PC-3 (cell line): ENCODE measurements around the gene RGS9BP. TPM values are rescaled to one million over a fixed set of nuclear protein-coding genes. Genes with fewer than 3 reads are reported as not detected.
A peak's percentile ranks its signal among the peaks of the same experiment; 100 is the strongest.

ENCODE experiments used
- ATAC-seq: fragments of 200-7000 bp; cut with Tn5 transposase; 2 replicates; pipeline ENCODE4 v1.9.1; 2020; ENCODE audit warnings: mild to moderate bottlenecking, moderate library complexity
- Bru-seq: library from RNA; stranded (reverse); fragments of 400-500 nt; gene quantifications from one replicate; lab custom pipeline; 2021; lab: Mats Ljungman, UMichigan
- BruChase-seq, 2 experiments: library from RNA; stranded (reverse); fragments of 400-500 nt; gene quantifications; one replicate each; lab custom pipeline; 2021; lab: Mats Ljungman, UMichigan
- BruUV-seq: library from RNA; stranded (reverse); fragments of 400-500 nt; replicated peaks from 2 replicates; lab custom pipeline; 2021; lab: Mats Ljungman, UMichigan
- CTCF ChIA-PET: fragments of 300-600 bp; sonication (Branson Sonifier 250); formaldehyde crosslinking; loops from one replicate; lab custom pipeline; 2022; ENCODE audit warnings: antibody characterized with exemption; lab: Charles Lee
- POLR2A ChIA-PET: fragments of 300-600 bp; sonication (Branson Sonifier 250); formaldehyde crosslinking; loops from one replicate; lab custom pipeline; 2022; ENCODE audit warnings: antibody characterized with exemption; ENCODE audit not compliant: unreplicated experiment; lab: Charles Lee
- DNase-seq: peaks from one replicate; pipeline ENCODE4 v3.0.0-alpha.2; 2015
- H2AFZ ChIP-seq: fragments of 300-600 bp; sonication (generic); 2 replicates; pipeline ENCODE4 v1.6.0; 2016; ENCODE audit warnings: antibody characterized with exemption, low read length
- H3F3A ChIP-seq: fragments of 300-600 bp; sonication (generic); one replicate; pipeline ENCODE4 v1.6.0; 2017; ENCODE audit warnings: antibody characterized with exemption, low read length, control low read depth, mild to moderate bottlenecking; ENCODE audit not compliant: unreplicated experiment
- H3K27ac ChIP-seq: fragments of 300-600 bp; sonication (generic); 2 replicates; pipeline ENCODE4 v1.5.1; 2016; ENCODE audit warnings: mild to moderate bottlenecking, low read length
- H3K27me3 ChIP-seq: fragments of 300-600 bp; sonication (generic); 2 replicates; pipeline ENCODE4 v1.6.1; 2016; ENCODE audit warnings: low read length, mixed read lengths
- H3K36me3 ChIP-seq: fragments of 300-600 bp; sonication (generic); 2 replicates; pipeline ENCODE4 v1.6.1; 2016; ENCODE audit warnings: low read depth, mixed run types, low read length, mixed read lengths
- H3K4me1 ChIP-seq: fragments of 300-600 bp; sonication (generic); 2 replicates; pipeline ENCODE4 v1.5.1; 2016; ENCODE audit warnings: low read length; ENCODE audit not compliant: insufficient read depth
- H3K4me2 ChIP-seq: fragments of 300-600 bp; sonication (generic); 2 replicates; pipeline ENCODE4 v1.6.0; 2016; ENCODE audit warnings: low read length
- H3K4me3 ChIP-seq: fragments of 300-600 bp; sonication (generic); 2 replicates; pipeline ENCODE4 v1.5.1; 2016; ENCODE audit warnings: mild to moderate bottlenecking, low read length, mixed read lengths
- H3K79me2 ChIP-seq: fragments of 300-600 bp; sonication (generic); 2 replicates; pipeline ENCODE4 v1.6.1; 2017; ENCODE audit warnings: low read length, mixed read lengths
- H3K9ac ChIP-seq: fragments of 300-600 bp; sonication (generic); 2 replicates; pipeline ENCODE4 v1.6.0; 2016; ENCODE audit warnings: mild to moderate bottlenecking, low read length
- H3K9me2 ChIP-seq: fragments of 300-600 bp; sonication (generic); replicated peaks from 2 replicates; pipeline ENCODE4 v1.6.1; 2016; ENCODE audit warnings: mixed run types, low read length, mixed read lengths
- H3K9me3 ChIP-seq: fragments of 300-600 bp; sonication (generic); 2 replicates; pipeline ENCODE4 v1.6.1; 2016; ENCODE audit warnings: low read length, mixed read lengths
- H4K20me1 ChIP-seq: fragments of 300-600 bp; sonication (generic); 2 replicates; pipeline ENCODE4 v1.6.1; 2016; ENCODE audit warnings: low read length, mixed read lengths
- EZH2 ChIP-seq: fragments of 300-600 bp; sonication (generic); IDR thresholded peaks from one replicate; pipeline ENCODE4 v1.6.1; 2017; ENCODE audit warnings: antibody characterized with exemption, mild to moderate bottlenecking, low read length; ENCODE audit not compliant: unreplicated experiment
- EZH2phosphoT487 ChIP-seq: fragments of 300-600 bp; sonication (generic); IDR thresholded peaks from 2 replicates; pipeline ENCODE4 v1.6.1; 2018; ENCODE audit warnings: mild to moderate bottlenecking, antibody characterized with exemption, low read length, borderline replicate concordance
- intact Hi-C: fragments of 100-400 bp; cut with micrococcal nuclease; formaldehyde crosslinking; loops from 2 replicates; pipeline ENCODE4 v1.9.0; 2023
- long read RNA-seq: library from polyadenylated mRNA; unstranded; transcript quantifications from one replicate; pipeline ENCODE4 v2.0.0, GENCODE V29; 2021; ENCODE audit not compliant: unreplicated experiment
- total RNA-seq: library from RNA; depleted of rRNA; stranded (reverse); fragments of >200 nt; gene quantifications from 2 replicates; pipeline ENCODE4 v1.2.3, GENCODE V29; 2014; rRNA removed
- TF ChIP-seq, protein P1 (sequence below): fragments of 300-600 bp; sonication (generic); conservative IDR thresholded peaks from 2 replicates; pipeline ENCODE4 v1.5.1; 2017; ENCODE audit warnings: antibody characterized with exemption, low read depth, mild to moderate bottlenecking, low read length

RGS9BP gene, protein sequence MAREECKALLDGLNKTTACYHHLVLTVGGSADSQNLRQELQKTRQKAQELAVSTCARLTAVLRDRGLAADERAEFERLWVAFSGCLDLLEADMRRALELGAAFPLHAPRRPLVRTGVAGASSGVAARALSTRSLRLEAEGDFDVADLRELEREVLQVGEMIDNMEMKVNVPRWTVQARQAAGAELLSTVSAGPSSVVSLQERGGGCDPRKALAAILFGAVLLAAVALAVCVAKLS
- 1.3 and 1.6 TPM in 2 replicates for total RNA-seq
- percentile 29 among the genes with signal in this experiment for Bru-seq, nascent RNA
- BruChase-seq, experiment 1, labeled RNA remaining after a 6-hour chase, result percentile 52 among the genes with signal in this experiment
- percentile 50 among the genes with signal in this experiment for BruChase-seq, experiment 2, labeled RNA remaining after a 2-hour chase
- long read RNA-seq, result 0 reads

DNA sequence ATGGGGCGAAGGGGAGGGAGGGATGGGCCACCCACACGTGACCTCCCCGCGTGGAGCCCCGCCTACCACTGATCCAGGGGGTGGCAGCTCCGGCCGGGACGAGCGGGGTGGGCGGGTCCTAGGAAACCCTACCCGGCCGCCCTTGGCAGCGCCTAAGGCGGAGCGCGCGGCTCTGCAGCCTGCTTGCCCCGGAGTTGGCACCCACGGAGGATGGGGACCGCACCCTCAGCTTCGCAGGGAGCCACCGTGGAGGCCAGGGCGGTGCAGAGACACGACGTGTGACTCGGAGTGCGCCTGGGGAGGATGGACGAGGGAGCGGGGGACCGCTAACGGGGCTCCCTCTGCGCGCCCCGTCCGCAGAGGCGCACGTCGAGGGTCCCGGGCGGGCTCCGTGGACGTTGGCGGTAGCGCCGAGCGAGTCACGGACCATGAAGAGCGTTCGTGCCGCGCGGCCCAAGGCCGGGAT is at the start of gene RGS9BP:
Gene RGS9BP (plus strand): TSS at position 129 of the 466 bp plus-strand sequence. CDS start 416 bp downstream, outside the sequence.
- DNase-seq (peak; percentile 61), ATAC-seq (peak; percentile 73)
- Histone ChIP-seq H4K20me1 (peaks cover 7% of the 10 kb centered on the region; the same call in 1 of the 2 replicates), H3K79me2 (peaks cover 40% of the 10 kb centered on the region), H3K27ac (peak within 1 kb of the TSS; percentile 36; the same call in 1 of the 2 replicates), H3K4me3 (peak within 1 kb of the TSS; percentile 91), H3K27me3 (no peaks in the 10 kb centered on the region), H3K36me3 (no peaks in the 10 kb centered on the region), H3F3A (no peaks in the 10 kb centered on the region), H3K9me3 (no peaks in the 10 kb centered on the region), H3K4me2 (peak within 1 kb of the TSS; percentile 99), H2AFZ (peak within 1 kb of the TSS; percentile 99), H3K9ac (peak within 1 kb of the TSS; percentile 79), H3K9me2 (no peaks in the 10 kb centered on the region), H3K4me1 (peaks cover 10% of the 10 kb centered on the region; the same call in 1 of the 2 replicates)
- TF ChIP-seq, protein P1, sequence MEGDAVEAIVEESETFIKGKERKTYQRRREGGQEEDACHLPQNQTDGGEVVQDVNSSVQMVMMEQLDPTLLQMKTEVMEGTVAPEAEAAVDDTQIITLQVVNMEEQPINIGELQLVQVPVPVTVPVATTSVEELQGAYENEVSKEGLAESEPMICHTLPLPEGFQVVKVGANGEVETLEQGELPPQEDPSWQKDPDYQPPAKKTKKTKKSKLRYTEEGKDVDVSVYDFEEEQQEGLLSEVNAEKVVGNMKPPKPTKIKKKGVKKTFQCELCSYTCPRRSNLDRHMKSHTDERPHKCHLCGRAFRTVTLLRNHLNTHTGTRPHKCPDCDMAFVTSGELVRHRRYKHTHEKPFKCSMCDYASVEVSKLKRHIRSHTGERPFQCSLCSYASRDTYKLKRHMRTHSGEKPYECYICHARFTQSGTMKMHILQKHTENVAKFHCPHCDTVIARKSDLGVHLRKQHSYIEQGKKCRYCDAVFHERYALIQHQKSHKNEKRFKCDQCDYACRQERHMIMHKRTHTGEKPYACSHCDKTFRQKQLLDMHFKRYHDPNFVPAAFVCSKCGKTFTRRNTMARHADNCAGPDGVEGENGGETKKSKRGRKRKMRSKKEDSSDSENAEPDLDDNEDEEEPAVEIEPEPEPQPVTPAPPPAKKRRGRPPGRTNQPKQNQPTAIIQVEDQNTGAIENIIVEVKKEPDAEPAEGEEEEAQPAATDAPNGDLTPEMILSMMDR, result no peak
- TF ChIP-seq EZH2phosphoT487, result no peak
- no peak for TF ChIP-seq EZH2
- intact Hi-C loops, result no loop called here
- CTCF ChIA-PET, result no interaction called here
- POLR2A ChIA-PET, result no interaction called here
- no TSS peak for BruUV-seq

DNA sequence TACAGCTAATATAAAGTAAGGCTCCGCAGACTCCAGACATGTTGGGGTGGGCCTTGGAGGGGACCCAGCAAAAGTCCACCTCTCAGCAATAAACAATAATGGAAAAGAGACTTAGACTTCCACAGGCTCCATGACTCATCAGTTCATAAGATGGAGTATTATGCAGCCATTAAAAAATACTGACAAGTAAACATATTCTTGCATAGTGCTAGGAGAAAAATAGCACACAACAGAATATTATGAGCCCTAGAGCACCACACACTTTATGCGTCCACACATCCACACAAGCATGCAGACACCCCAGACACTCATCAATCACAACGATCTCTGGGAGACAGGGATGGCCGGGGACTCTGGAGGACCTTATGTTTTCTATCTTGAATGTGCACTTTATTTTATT is 48.7 kb upstream of the RGS9BP start:
- Histone ChIP-seq H2AFZ (no peak overlapping the region), H4K20me1 (no peaks in the 10 kb centered on the region), H3K4me1 (no peaks in the 10 kb centered on the region), H3F3A (no peaks in the 10 kb centered on the region), H3K27me3 (no peaks in the 10 kb centered on the region), H3K9me2 (no peaks in the 10 kb centered on the region), H3K79me2 (no peaks in the 10 kb centered on the region), H3K27ac (no peak overlapping the region), H3K4me2 (no peak overlapping the region), H3K9ac (no peak overlapping the region), H3K9me3 (no peaks in the 10 kb centered on the region), H3K4me3 (no peak overlapping the region), H3K36me3 (no peaks in the 10 kb centered on the region)
- CTCF ChIA-PET, result no interaction called here
- POLR2A ChIA-PET, result no interaction called here
- intact Hi-C loops, result no loop called here
- no TSS peak for BruUV-seq
- TF ChIP-seq, protein P1, result no peak
- TF ChIP-seq EZH2 (no peak), EZH2phosphoT487 (no peak)
- no peak for DNase-seq
- ATAC-seq, result no peak
